Middle frontal gyrus (tissue), 1 donor: ENCODE data around the gene RNF224.

Experiments
- DNase-seq: peaks from one replicate; pipeline ENCODE4 v3.0.0-alpha.2; 2015; ENCODE audit warnings: low spot score; ENCODE audit errors: extremely low spot score

RNF224 gene

GRCh38 chr9:137213160-137214060 is 13.9 kb upstream of the RNF224 start:
- DNase-seq: no peak

GRCh38 chr9:137214620-137215019 is 12.7 kb upstream of the RNF224 start:
- no peak for DNase-seq

DNA sequence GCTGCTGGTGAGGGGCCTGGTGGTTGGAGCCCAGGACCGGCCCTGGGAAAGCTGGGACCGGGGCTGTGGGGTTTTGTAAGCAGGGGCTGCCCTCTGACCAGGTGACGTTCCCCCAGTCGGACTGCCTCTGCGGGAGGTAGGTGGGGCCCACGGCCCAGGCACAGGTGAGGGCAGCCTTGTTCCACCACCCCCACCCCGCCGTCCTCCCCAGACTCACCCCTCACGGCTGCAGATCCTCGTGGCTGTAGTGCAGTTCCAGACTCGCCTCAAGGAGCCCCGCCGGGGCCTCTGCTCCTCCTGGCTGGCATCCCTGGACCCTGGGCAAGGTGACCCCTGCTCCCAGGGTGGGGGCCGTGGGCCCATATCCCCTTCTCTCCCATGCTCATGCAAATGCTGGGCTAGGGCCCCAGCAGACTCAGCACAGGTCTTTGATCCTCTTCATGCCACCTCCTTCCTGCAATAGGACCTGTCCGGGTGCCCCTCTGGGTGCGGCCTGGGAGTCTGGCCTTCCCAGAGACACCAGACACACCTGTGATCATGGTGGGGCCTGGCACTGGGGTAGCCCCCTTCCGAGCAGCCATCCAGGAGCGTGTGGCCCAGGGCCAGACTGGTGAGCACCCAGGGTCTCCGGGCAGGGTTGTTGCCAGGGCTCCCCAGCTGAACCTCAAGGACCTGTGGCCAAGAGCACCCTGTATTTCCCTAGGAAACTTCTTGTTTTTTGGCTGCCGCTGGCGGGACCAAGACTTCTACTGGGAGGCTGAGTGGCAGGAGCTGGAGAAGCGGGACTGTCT is 11.9 kb upstream of the RNF224 start:
- no peak for DNase-seq

DNA sequence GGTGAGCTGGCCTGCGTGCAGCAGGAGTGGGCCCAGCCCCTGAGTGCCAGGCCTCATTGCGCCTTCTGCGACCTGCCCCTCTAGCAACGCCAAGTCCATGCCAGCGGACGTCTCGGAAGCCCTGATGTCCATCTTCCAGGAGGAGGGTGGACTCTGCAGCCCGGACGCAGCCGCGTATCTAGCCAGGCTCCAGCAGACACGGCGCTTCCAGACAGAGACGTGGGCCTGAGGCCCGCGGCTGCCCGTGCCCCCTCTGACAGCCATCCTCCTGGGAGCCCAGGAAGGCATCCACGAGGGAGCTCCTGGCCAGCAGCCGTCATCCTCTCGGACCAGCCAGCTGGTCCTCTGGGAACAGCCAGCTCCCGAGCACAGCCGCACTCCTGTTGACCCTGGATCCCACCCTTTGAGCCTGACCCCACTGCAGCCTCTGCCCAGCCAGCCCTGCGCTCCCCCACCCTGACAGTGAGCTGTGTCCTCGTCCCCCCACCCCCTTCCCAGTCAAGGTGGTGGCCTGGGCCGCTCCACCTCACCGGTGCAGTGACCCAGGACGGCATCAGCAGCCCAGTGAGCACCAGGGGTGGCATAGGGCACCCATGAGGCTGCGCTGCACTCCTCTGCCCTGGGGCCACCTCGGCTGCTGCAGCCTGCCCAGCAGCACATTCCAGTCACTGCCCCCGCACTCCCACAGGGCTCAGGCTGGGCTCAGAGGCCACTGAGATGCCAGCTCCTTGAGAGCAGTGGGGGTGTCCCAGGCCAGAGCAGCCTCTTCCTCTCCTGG is 10.9 kb upstream of the RNF224 start:
- no peak for DNase-seq

DNA sequence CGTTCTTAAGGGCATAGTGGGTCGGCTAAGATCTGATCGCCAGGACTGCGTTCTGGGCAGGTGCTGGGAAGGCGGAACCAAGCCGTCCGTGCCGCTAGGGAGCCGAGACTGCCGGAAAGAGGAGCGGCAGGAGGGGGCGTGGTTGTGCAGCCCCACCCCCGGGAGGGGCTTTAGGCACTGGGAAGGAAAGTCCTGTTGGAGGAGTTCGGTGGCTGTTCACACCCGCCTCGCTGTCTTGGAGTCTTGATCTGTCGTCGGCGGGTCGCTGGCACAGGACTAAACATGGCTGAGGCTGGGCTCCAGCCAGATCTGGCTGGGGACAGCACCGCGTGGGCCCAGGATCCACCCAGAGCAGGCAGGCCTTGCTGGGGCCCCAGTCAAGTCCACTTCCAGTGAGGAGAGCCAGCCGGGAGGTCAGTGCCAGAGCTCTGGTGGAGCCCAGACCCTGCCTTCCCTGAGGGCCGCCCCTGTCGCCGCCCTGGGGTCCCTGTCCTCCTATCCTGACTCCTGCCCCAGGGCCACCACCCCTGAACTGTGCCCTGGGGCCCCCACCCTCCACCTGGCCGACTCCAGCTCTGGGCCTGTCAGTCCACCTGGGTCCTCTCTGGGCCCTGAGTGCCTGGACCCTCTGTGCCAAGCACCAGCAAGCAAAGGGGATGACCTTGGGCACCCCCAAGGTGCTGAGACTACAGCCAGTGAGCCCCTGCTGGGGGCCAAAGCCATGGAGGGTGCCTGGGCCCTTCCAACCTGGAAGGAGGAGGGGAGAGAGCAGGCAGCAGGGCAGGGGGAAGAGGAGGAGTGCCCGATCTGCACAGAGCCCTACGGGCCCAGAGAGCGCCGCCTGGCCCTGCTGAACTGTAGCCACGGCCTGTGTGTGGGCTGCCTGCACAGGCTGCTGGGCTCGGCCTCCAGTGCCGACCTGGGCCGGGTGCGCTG is 9.8 kb upstream of the RNF224 start:
- no peak for DNase-seq

DNA sequence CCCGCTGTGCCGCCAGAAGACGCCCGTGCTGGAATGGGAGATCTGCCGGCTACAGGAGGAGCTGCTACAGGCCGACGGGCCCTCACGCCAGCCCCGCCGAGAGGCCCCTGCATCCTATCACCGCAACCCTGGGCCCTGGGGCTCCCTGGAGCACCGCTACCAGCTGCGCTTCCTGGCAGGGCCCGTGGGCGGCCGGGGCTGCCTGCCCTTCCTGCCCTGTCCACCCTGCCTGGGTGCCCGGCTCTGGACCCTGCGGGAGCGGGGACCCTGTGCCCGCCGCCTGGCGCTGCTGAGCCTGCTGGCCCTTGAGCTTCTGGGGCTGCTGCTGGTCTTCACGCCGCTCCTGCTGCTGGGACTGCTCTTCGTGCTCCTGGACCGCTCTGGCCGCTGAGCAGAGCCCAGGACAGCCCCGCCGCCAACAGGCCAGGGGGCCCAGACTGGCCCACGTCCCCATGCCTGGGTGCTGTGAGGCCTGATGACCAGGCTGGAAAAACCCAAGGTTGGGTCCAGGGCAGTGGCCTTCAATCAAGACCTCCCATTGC is 9.0 kb upstream of the RNF224 start:
- no peak for DNase-seq

DNA sequence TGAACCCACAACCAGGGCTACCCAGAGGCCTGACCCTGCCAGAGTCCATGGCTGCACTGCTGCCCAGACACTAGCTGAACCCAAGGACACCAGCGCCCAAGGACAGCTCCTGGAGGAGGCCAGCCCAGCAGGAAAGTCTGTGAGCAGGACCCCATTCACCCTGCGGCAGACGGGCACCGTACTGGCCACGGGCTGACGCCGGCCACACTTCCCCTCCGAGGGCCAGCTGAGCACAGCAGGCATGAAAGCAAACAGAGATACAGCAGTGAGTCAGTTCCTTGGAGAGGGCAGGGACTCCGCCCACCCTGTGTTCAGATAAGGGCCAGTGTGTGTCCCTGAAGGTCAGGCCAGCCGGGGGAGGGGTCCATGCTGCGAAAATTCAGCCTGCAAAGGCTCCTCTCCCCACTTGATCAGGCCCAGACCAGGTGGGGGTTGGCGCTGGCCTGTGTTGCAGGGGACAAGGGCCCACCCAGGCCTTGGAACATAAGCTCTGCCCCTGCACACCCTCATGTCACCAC is 8.5 kb upstream of the RNF224 start:
- no peak for DNase-seq

GRCh38 chr9:137219757-137220316 is 7.5 kb upstream of the RNF224 start:
- no peak for DNase-seq

GRCh38 chr9:137220317-137221094 is 6.8 kb upstream of the RNF224 start:
- DNase-seq: no peak

- no peak for DNase-seq
These were observed 6.2 kb upstream of the RNF224 start for GRCh38 chr9:137221095-137221505.

DNA sequence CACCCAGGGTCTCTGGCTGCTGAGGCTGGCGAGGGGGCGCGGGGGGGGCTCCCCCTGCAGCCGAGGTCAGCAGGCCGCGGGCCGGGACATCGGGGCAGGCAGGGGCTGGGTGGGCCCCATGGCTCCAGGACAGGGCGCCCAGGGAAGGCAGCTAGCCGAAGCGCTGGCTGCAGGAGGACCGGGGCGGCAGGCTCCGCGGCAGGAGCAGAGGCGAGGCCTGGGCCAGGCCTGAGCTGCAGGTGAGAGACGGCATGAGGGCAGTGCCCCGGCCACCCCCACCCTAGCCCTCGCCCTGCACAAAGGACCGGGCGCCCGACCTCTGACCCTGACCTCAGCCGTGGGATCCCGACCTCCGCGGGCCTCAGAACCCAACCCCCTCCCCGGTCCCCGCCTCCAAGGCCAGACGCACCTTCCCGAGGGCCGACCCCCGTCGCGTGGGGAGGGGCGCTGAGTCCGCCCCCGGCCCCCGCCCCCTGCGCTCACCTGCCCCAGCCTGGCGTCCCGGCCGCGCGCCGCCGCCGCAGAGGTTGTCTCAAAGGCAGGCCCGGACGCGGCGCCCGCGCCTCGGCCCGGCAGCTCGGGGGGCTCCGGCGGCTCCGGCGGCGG is 5.7 kb upstream of the RNF224 start:
- DNase-seq: no peak

- DNase-seq: no peak
These were observed 4.9 kb upstream of the RNF224 start, which contains the start of gene RNF208 for GRCh38 chr9:137222190-137223077. Gene RNF208 (minus strand): TSS chr9:137222240. CDS start chr9:137221212, 1,028 bp downstream.

- peak; percentile 93 for DNase-seq
These were observed 4.0 kb upstream of the RNF224 start for GRCh38 chr9:137223078-137223970.

DNA sequence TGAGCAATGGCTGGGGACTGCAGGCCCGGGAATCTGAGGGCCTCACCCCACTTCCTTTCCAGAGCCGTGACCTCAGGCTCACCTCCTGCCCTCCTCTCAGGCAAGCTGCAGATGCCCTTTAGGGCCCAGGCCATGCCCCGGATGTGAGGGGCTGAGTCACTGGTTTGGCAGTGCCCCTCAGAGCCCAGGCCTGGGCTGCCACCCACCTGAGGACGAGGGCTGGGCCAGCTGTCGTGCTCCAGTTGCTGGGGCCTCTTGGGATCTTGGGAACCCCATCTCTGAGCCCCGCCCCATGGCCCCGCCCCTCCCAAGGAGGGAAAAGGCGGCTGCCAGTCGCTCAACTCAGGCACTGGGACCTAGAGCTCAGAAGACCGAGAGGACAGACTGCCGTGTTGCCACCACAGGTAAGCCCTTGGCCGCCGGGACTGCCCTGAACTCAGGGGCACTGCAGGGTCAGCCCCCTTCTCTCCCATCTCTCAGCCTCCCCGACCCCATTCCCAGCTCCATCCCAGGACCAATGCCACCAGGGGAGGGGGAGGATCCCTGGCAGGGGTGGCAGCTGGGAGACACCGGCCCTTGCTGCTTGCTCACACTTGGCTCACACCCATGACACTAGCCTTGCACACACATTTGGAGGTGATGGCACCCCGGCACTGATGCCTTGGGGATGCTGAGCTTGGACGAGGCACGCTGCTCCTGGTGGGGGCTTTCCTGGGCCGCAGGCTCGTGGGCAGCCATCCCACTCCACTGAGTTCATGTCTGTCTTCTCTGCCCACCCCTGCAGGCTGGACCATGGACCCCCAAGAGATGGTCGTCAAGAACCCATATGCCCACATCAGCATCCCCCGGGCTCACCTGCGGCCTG is 2.2 kb upstream of the RNF224 start, which contains the start of gene CYSRT1:
Gene CYSRT1 (plus strand): TSS at position 345 of the 865 bp plus-strand sequence. CDS start 448 bp downstream, at position 793.
- no peak for DNase-seq

GRCh38 chr9:137225699-137226331 is 1.5 kb upstream of the RNF224 start:
- DNase-seq: no peak
